ENCODE data around the gene PTPRJ.

DNA sequence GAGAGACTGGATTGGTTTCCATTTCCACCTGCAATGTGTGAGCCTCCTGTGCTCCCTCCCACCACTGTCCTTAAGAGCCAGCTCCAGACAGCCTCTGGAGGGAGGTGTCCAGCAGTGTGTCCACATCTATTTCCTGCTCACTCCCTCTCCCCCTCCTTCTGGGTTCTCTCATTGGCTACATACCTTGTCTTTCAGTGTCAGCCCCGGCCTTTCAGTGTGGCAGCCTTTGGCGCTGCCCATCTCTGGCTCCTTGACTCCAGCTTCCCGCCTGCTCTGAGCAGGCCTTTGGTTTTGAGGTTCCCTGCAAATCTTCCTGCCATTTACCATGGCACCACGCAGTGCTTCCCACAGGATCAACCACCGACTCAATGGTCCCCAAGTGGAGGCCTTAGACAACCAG lies 19.0 kb upstream of the PTPRJ start:
- TF ChIP-seq CTCF (IDR thresholded peaks at IDR 0.05; ENCODE audit: insufficient read depth, low read depth, low read length) = no peak
- no peak for TF ChIP-seq EZH2 (IDR thresholded peaks at IDR 0.05; ENCODE audit: insufficient read depth, low read length)

Measured in astrocyte (in vitro differentiated cells and primary cell).